Measurements from ENCODE around the gene WNK2.

DNA sequence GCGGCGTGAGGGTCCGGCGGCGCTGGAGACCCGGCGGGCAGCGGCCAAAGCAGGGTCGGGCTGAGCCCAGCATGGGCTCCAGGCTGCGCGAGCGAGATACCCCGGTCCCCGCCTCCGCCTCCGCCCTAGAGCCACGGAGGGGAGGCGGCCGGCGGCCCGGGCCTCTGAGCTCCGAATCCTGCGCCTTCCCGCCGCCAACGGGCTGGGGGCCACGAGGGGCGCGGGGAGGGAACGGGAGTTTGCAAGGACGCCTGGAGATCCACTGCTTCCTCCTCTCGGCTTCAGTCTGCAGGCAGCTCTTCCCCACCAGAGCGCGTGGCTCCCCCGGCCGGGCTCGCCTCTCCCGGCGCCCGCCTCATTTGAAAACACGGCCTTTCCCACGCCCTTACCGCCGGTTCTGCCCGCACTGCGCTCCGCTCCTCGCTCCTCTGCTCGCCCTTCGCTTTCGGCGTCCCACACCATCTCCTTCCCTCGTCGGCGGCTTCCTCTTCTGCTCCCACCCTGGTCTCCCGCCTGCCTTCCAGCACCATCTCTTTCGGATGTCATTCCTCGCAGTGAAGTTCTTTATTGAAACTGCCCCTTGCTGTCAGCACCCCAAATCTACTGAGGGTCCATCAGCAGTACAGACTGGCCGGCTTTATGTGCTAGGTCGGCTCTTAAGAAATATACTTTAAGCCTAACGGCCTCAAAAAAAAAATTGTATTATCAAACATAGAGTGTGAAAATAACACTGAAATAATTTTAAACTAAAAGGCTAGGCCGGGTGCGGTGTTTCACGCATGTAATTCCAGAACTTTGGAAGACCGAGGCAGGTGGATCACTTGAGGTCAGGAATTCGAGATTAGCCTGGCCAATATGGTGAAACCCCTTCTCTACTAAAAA is 162.5 kb downstream of the WNK2 start:
- no peak for TF ChIP-seq POLR2AphosphoS5 (IDR thresholded peaks at IDR 0.05)
- TF ChIP-seq, protein P1, sequence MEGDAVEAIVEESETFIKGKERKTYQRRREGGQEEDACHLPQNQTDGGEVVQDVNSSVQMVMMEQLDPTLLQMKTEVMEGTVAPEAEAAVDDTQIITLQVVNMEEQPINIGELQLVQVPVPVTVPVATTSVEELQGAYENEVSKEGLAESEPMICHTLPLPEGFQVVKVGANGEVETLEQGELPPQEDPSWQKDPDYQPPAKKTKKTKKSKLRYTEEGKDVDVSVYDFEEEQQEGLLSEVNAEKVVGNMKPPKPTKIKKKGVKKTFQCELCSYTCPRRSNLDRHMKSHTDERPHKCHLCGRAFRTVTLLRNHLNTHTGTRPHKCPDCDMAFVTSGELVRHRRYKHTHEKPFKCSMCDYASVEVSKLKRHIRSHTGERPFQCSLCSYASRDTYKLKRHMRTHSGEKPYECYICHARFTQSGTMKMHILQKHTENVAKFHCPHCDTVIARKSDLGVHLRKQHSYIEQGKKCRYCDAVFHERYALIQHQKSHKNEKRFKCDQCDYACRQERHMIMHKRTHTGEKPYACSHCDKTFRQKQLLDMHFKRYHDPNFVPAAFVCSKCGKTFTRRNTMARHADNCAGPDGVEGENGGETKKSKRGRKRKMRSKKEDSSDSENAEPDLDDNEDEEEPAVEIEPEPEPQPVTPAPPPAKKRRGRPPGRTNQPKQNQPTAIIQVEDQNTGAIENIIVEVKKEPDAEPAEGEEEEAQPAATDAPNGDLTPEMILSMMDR (IDR thresholded peaks at IDR 0.05), result no peak

All from esophagus muscularis mucosa (tissue), 3 donors.